ENCODE results near the gene OR51B2. TPM values are rescaled to one million over a fixed set of nuclear protein-coding genes. Genes with fewer than 3 reads are reported as not detected.

OR51B2 gene
- total RNA-seq, 1 experiment from 2014 or later, result 17.1 TPM

DNA sequence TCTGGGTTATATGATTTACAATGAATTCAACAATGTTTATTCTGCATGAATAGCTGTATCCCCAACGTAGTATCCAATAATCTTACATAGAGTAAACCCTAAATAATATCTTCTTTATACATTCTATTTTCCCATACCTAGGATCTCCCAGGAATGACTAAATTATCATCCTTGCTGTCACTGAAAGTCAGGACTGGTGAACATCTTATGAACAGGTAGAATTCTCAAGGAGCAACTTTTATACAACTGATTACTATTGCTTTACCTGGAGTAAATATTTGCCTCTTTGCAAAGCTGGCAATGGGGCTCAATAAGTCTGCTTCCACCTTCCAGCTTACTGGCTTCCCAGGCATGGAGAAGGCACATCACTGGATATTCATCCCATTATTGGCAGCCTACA, 27.1 kb upstream of the OR51B2 start, which contains the start of gene OR51B6:
Gene OR51B6, plus strand, starts transcription at position 301 of the 400 bp plus-strand sequence. Its CDS starts 0 bp downstream, at position 301.
- Histone ChIP-seq H3K4me1 (ENCODE audit: control insufficient read depth in 1 of 2, insufficient read depth in 2 of 2, low read length in 2 of 2) (peaks cover 0 to 11% of the 10 kb centered on the region in 2 experiments; a peak in 1 of 4 replicates), H3K4me2 (ENCODE audit: low read length) (no peak within 1 kb of the TSS), H3K36me3 (ENCODE audit: control insufficient read depth in 1 of 2, insufficient read depth in 2 of 2, low read length in 2 of 2) (peaks cover 4 to 52% of the 10 kb centered on the region in 2 experiments; a peak in 3 of 4 replicates), H3K27ac (ENCODE audit: low read depth, low read length) (no peak within 1 kb of the TSS), H2AFZ (ENCODE audit: low read depth, low read length, poor library complexity, severe bottlenecking) (no peak within 1 kb of the TSS), H3K9me3 (ENCODE audit: control insufficient read depth in 1 of 2, insufficient read depth in 1 of 2, low read depth in 1 of 2, low read length in 2 of 2) (no peaks in the 10 kb centered on the region), H3K79me2 (ENCODE audit: insufficient read depth, low read length) (peaks cover 99% of the 10 kb centered on the region), H4K20me1 (ENCODE audit: insufficient read depth) (peaks cover 20% of the 10 kb centered on the region; the same call in 1 of the 2 replicates), H3K27me3 (ENCODE audit: insufficient read depth, low read length) (no peaks in the 10 kb centered on the region), H3K4me3 (replicated peaks in 1 of 2; ENCODE audit: low read depth in 1 of 2, low read length in 2 of 2) (no peak within 1 kb of the TSS), H3K9me2 (ENCODE audit: insufficient read depth) (no peaks in the 10 kb centered on the region), H3K9ac (ENCODE audit: low read length) (no peak within 1 kb of the TSS)
- intact Hi-C loops (cut with micrococcal nuclease), result no loop called here
- CTCF ChIA-PET, result no interaction called here
- POLR2A ChIA-PET, result no interaction called here
- RAD21 ChIA-PET (ENCODE audit: low non-redundant PET in 1 of 2, low total read pairs in 2 of 2, uncharacterized antibody in 2 of 2, unreplicated experiment in 2 of 2), result no interaction called here
- TF ChIP-seq ZBTB33 (IDR thresholded peaks at IDR 0.05; ENCODE audit: extremely low read depth, insufficient replicate concordance, low read length), result no peak
- ATAC-seq, result peak; percentile 5; the same call in 1 of the 2 replicates
- BruUV-seq (replicated peaks), result no TSS peak
- no peak for DNase-seq (ENCODE audit: low read depth, low spot score)

GRCh38 chr11:5349550-5349949, 25.5 kb upstream of the OR51B2 start:
- no peak overlapping the region for H3K4me2 ChIP-seq (ENCODE audit: low read length)
- H3K27me3 ChIP-seq (ENCODE audit: insufficient read depth, low read length), result no peaks in the 10 kb centered on the region
- no peak for DNase-seq (ENCODE audit: low read depth, low spot score)
- RAD21 ChIA-PET (ENCODE audit: low non-redundant PET in 1 of 2, low total read pairs in 2 of 2, uncharacterized antibody in 2 of 2, unreplicated experiment in 2 of 2), result no interaction called here
- H4K20me1 ChIP-seq (ENCODE audit: insufficient read depth), result peaks cover 26% of the 10 kb centered on the region; the same call in 1 of the 2 replicates
- peaks cover 8 to 58% of the 10 kb centered on the region in 2 experiments; a peak in 3 of 4 replicates for H3K36me3 ChIP-seq (ENCODE audit: control insufficient read depth in 1 of 2, insufficient read depth in 2 of 2, low read length in 2 of 2)
- H3K9ac ChIP-seq (ENCODE audit: low read length), result no peak overlapping the region
- no peak for ATAC-seq
- POLR2A ChIA-PET, result no interaction called here
- no peaks in the 10 kb centered on the region for H3K9me2 ChIP-seq (ENCODE audit: insufficient read depth)
- H3K4me1 ChIP-seq (ENCODE audit: control insufficient read depth in 1 of 2, insufficient read depth in 2 of 2, low read length in 2 of 2), result peaks cover 0 to 2% of the 10 kb centered on the region in 2 experiments; a peak in 1 of 4 replicates
- no peak overlapping the region for H3K4me3 ChIP-seq (replicated peaks in 1 of 2; ENCODE audit: low read depth in 1 of 2, low read length in 2 of 2)
- CTCF ChIA-PET, result no interaction called here
- TF ChIP-seq EZH2 (IDR thresholded peaks at IDR 0.05), result no peak
- no peak for TF ChIP-seq JUND (IDR thresholded peaks at IDR 0.05)
- no peak for TF ChIP-seq REST (IDR thresholded peaks at IDR 0.05; ENCODE audit: low read depth)
- no peak for TF ChIP-seq RAD21 (IDR thresholded peaks at IDR 0.05; ENCODE audit: low read depth)
- TF ChIP-seq CTCF (IDR thresholded peaks at IDR 0.05 in 2 of 3, conservative IDR thresholded peaks at IDR 0.05 in 1 of 3; ENCODE audit: borderline replicate concordance in 1 of 3, insufficient read depth in 1 of 3, low read depth in 2 of 3, low read length in 2 of 3), result no peak
- no peak for TF ChIP-seq TCF7L2 (IDR thresholded peaks at IDR 0.05; ENCODE audit: borderline replicate concordance, extremely low read depth, insufficient read depth, insufficient read length)
- no peak for TF ChIP-seq ELF1 (IDR thresholded peaks at IDR 0.05; ENCODE audit: borderline replicate concordance, low read depth)
- no peaks in the 10 kb centered on the region for H3K9me3 ChIP-seq (ENCODE audit: control insufficient read depth in 1 of 2, insufficient read depth in 1 of 2, low read depth in 1 of 2, low read length in 2 of 2)
- H3K27ac ChIP-seq (ENCODE audit: low read depth, low read length), result no peak overlapping the region; the same call in 1 of the 2 replicates
- H2AFZ ChIP-seq (ENCODE audit: low read depth, low read length, poor library complexity, severe bottlenecking), result no peak overlapping the region
- BruUV-seq (replicated peaks), result no TSS peak
- intact Hi-C loops (cut with micrococcal nuclease), result no loop called here
- H3K79me2 ChIP-seq (ENCODE audit: insufficient read depth, low read length), result peaks cover 99% of the 10 kb centered on the region

Data from HCT116 (cell line).